PC-9 (cell line): ENCODE results near the gene CDC42BPG. TPM values are rescaled to one million over a fixed set of nuclear protein-coding genes. Genes with fewer than 3 reads are reported as not detected.

Source experiments
- BruUV-seq: library from RNA; stranded (reverse); fragments of 400-500 nt; replicated peaks from 2 replicates; lab custom pipeline; 2021; lab: Mats Ljungman, UMichigan
- CTCF ChIA-PET: fragments of 300-600 bp; sonication (Branson Sonifier 250); formaldehyde crosslinking; loops from one replicate; lab custom pipeline; 2022; ENCODE audit warnings: antibody characterized with exemption; lab: Charles Lee
- POLR2A ChIA-PET: fragments of 300-600 bp; sonication (Branson Sonifier 250); formaldehyde crosslinking; loops from one replicate; lab custom pipeline; 2022; ENCODE audit warnings: antibody characterized with exemption; ENCODE audit not compliant: unreplicated experiment; lab: Charles Lee
- DNase-seq, 2 experiments: peaks; one replicate each; pipeline versions ENCODE4 v3.0.0 to v3.0.0-alpha.2; 2015 to 2022; ENCODE audit warnings: mixed read lengths in 1 of 2
- H2AFZ ChIP-seq: fragments of 200-600 bp; sonication (generic); 2 replicates; pipeline ENCODE4 v1.8.1; 2017; ENCODE audit warnings: antibody characterized with exemption
- H3F3A ChIP-seq: fragments of 200-600 bp; sonication (generic); 2 replicates; pipeline ENCODE4 v1.8.1; 2017; ENCODE audit warnings: antibody characterized with exemption, mild to moderate bottlenecking, low read depth; ENCODE audit not compliant: insufficient read depth
- H3K27ac ChIP-seq: fragments of 200-600 bp; sonication (generic); 2 replicates; pipeline ENCODE4 v1.6.1; 2016; ENCODE audit warnings: mixed run types
- H3K27me3 ChIP-seq: fragments of 200-600 bp; sonication (generic); 2 replicates; pipeline ENCODE4 v1.6.1; 2016; ENCODE audit warnings: low read depth, mixed run types; ENCODE audit not compliant: insufficient read depth
- H3K36me3 ChIP-seq: fragments of 200-600 bp; sonication (generic); 2 replicates; pipeline ENCODE4 v1.6.1; 2016; ENCODE audit warnings: low read depth, mixed run types
- H3K4me1 ChIP-seq: fragments of 200-600 bp; sonication (generic); replicated peaks from 2 replicates; pipeline ENCODE4 v1.6.1; 2016; ENCODE audit warnings: mixed run types; ENCODE audit not compliant: insufficient read depth
- H3K4me2 ChIP-seq: fragments of 200-600 bp; sonication (generic); 2 replicates; pipeline ENCODE4 v1.6.1; 2017; ENCODE audit warnings: mixed run types
- H3K4me3 ChIP-seq: fragments of 200-600 bp; sonication (generic); 2 replicates; pipeline ENCODE4 v1.6.1; 2016; ENCODE audit warnings: mixed run types
- H3K79me2 ChIP-seq: fragments of 200-600 bp; sonication (generic); 2 replicates; pipeline ENCODE4 v1.6.1; 2017; ENCODE audit warnings: low read depth, mixed run types
- H3K9me2 ChIP-seq: fragments of 200-600 bp; sonication (generic); 2 replicates; pipeline ENCODE4 v1.8.1; 2017; ENCODE audit warnings: mild to moderate bottlenecking; ENCODE audit not compliant: insufficient read depth
- H3K9me3 ChIP-seq: fragments of 200-600 bp; sonication (generic); 2 replicates; pipeline ENCODE4 v1.8.1; 2016; ENCODE audit warnings: low read depth; ENCODE audit not compliant: insufficient read depth
- H4K20me1 ChIP-seq: fragments of 200-600 bp; sonication (generic); 2 replicates; pipeline ENCODE4 v1.8.1; 2017; ENCODE audit not compliant: insufficient read depth
- EZH2 ChIP-seq: fragments of 200-600 bp; sonication (generic); IDR thresholded peaks from 2 replicates; pipeline ENCODE4 v1.8.0; 2017; ENCODE audit warnings: antibody characterized with exemption, low read depth
- intact Hi-C: fragments of 100-400 bp; cut with micrococcal nuclease; formaldehyde crosslinking; loops from one replicate; pipeline ENCODE4 v1.10.0; 2022; ENCODE audit not compliant: unreplicated experiment
- total RNA-seq: library from RNA; stranded (reverse); gene quantifications from 2 replicates; pipeline ENCODE4 v1.2.3, GENCODE V29; 2021
- TF ChIP-seq, protein P1 (sequence below): fragments of 200-600 bp; sonication (generic); conservative IDR thresholded peaks from 2 replicates; pipeline ENCODE4 v1.6.1; 2017; ENCODE audit warnings: mixed run types, antibody characterized with exemption, mild to moderate bottlenecking, moderate library complexity

Gene CDC42BPG
- total RNA-seq, 1 experiment from 2014 or later, result 31.3 TPM

- H3K27me3 ChIP-seq, result no peaks in the 10 kb centered on the region
- peaks cover 32% of the 10 kb centered on the region for H3K4me1 ChIP-seq
- POLR2A ChIA-PET, result interaction anchor here (0.7 kb wide), 1 partner anchor 36 kb away, joined by 4 read pairs; no protein-coding TSS in a partner anchor
- CTCF ChIA-PET, result interaction anchor here (0.6 to 1.3 kb wide), 4 partner anchors 35 to 511 kb away, joined by 3 to 5 read pairs (median 4); no protein-coding TSS in a partner anchor
- intact Hi-C loops, result loop anchor here (1.0 to 5.0 kb wide), 8 partner anchors 31 to 487 kb away; partner anchors contain the start of genes ATG2A, CAPN1, EHD1 and MEN1
- H3K27ac ChIP-seq, result peak overlapping the region; percentile 79
- H3K79me2 ChIP-seq, result peaks cover 10% of the 10 kb centered on the region
- H3F3A ChIP-seq, result peaks cover 49% of the 10 kb centered on the region; the same call in 1 of the 2 replicates
- H2AFZ ChIP-seq, result no peak overlapping the region
- H3K9me2 ChIP-seq, result no peaks in the 10 kb centered on the region
- peak overlapping the region; percentile 72; the same call in 1 of the 2 replicates for H3K4me3 ChIP-seq
- DNase-seq, result peak; percentile 67 to 81
- H3K36me3 ChIP-seq, result no peaks in the 10 kb centered on the region
- H4K20me1 ChIP-seq, result no peaks in the 10 kb centered on the region
- no peaks in the 10 kb centered on the region for H3K9me3 ChIP-seq
- BruUV-seq, result no TSS peak
- TF ChIP-seq, protein P1, sequence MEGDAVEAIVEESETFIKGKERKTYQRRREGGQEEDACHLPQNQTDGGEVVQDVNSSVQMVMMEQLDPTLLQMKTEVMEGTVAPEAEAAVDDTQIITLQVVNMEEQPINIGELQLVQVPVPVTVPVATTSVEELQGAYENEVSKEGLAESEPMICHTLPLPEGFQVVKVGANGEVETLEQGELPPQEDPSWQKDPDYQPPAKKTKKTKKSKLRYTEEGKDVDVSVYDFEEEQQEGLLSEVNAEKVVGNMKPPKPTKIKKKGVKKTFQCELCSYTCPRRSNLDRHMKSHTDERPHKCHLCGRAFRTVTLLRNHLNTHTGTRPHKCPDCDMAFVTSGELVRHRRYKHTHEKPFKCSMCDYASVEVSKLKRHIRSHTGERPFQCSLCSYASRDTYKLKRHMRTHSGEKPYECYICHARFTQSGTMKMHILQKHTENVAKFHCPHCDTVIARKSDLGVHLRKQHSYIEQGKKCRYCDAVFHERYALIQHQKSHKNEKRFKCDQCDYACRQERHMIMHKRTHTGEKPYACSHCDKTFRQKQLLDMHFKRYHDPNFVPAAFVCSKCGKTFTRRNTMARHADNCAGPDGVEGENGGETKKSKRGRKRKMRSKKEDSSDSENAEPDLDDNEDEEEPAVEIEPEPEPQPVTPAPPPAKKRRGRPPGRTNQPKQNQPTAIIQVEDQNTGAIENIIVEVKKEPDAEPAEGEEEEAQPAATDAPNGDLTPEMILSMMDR, result no peak
- no peak for TF ChIP-seq EZH2
- H3K4me2 ChIP-seq, result peak overlapping the region; percentile 82
Measured at GRCh38 chr11:64841592-64842365, 2.7 kb downstream of the CDC42BPG start.

DNA sequence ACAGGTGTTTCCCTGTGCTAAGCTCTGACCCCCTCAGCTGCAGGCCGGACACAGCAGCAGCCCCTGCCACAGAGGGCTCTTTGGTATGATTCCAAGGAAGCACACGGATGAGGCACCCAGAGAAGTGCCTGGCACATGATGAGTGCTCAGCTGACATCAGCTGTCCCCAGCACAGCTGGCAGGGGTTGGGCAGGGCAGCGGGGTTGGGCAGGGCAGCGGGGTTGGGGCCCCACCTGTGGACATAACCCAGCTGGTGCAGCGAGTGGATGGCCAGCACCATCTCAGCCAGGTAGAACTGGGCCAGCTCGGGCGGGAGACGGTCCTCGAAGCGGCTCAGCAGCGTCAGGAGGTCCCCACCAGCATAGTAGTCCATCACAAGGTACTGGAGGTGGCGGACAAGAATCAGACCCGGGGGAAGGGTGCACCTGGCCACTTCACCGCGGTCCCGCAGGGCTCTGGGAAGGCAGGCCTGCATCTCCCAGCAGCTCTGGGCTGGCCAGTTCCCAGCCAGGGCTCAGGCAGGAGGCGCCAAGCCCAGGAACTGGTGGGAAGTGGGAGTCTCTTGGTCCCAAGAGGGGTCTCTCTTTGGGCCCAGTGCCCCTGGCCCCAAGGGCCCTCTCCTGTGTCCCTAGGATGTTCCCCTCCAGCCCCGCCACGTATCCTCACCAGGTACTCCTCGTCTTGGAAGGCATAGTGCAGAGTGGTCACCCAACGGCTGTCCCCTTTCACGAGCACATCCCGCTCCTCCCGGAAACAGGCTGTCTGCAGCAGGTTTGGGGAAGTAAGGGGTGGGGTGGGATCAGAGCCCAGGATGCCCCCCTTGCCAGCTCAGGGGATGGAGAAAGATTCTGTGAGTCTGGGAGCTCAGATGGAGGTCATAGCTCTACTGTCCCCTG is 4.3 kb downstream of the CDC42BPG start:
- CTCF ChIA-PET, result no interaction called here
- no peaks in the 10 kb centered on the region for H3K9me2 ChIP-seq
- H3K27ac ChIP-seq, result no peak overlapping the region
- peaks cover 32% of the 10 kb centered on the region; the same call in 1 of the 2 replicates for H3F3A ChIP-seq
- no peaks in the 10 kb centered on the region for H3K36me3 ChIP-seq
- no peaks in the 10 kb centered on the region for H3K9me3 ChIP-seq
- peaks cover 10% of the 10 kb centered on the region for H3K79me2 ChIP-seq
- TF ChIP-seq EZH2, result no peak
- TF ChIP-seq, protein P1, result no peak
- H3K4me2 ChIP-seq, result no peak overlapping the region
- intact Hi-C loops, result loop anchor here (5.0 kb wide), 3 partner anchors 37 to 342 kb away; partner anchors contain the start of genes CAPN1 and EHD1
- H4K20me1 ChIP-seq, result 0 out of 2 replicates have a peak, but pooled peaks cover 3% of the 10 kb centered on the region
- H3K4me1 ChIP-seq, result peaks cover 42% of the 10 kb centered on the region
- H3K27me3 ChIP-seq, result no peaks in the 10 kb centered on the region
- no peak for DNase-seq
- H3K4me3 ChIP-seq, result no peak overlapping the region
- BruUV-seq, result no TSS peak
- POLR2A ChIA-PET, result interaction anchor here (0.7 kb wide), 1 partner anchor 64 kb away, joined by 3 read pairs; no protein-coding TSS in a partner anchor
- H2AFZ ChIP-seq, result no peak overlapping the region

- TF ChIP-seq, protein P1, result no peak
- no peak for TF ChIP-seq EZH2
- H3K27ac ChIP-seq, result no peak overlapping the region
- no peak for DNase-seq
- CTCF ChIA-PET, result no interaction called here
- no peaks in the 10 kb centered on the region for H3K9me3 ChIP-seq
- H3K36me3 ChIP-seq, result no peaks in the 10 kb centered on the region
- no peaks in the 10 kb centered on the region for H3K9me2 ChIP-seq
- H2AFZ ChIP-seq, result no peak overlapping the region
- no peak overlapping the region for H3K4me3 ChIP-seq
- H3K27me3 ChIP-seq, result no peaks in the 10 kb centered on the region
- BruUV-seq, result no TSS peak
- 0 out of 2 replicates have a peak, but pooled peaks cover 3% of the 10 kb centered on the region for H4K20me1 ChIP-seq
- H3K79me2 ChIP-seq, result peaks cover 10% of the 10 kb centered on the region
- POLR2A ChIA-PET, result no interaction called here
- intact Hi-C loops, result no loop called here
- peaks cover 48% of the 10 kb centered on the region for H3K4me1 ChIP-seq
- no peak overlapping the region for H3K4me2 ChIP-seq
- H3F3A ChIP-seq, result peaks cover 32% of the 10 kb centered on the region; the same call in 1 of the 2 replicates
Measured at GRCh38 chr11:64839335-64839734, 5.1 kb downstream of the CDC42BPG start.
